Dendritic cell treated with granulocyte-macrophage colony-stimulating factor and Interleukin-4, amounts not matched to agents 40 ng/mL and 50 ng/mL, for 4 days (primary cell): ENCODE data around the gene CARD11.

Experiments
- H3K27ac Mint-ChIP-seq: one replicate; pipeline ENCODE4 v1.8.0; 2022; ENCODE audit warnings: mild to moderate bottlenecking, mixed read lengths
- H3K27me3 Mint-ChIP-seq: one replicate; pipeline ENCODE4 v1.8.0; 2022; ENCODE audit warnings: mild to moderate bottlenecking, mixed read lengths
- H3K36me3 Mint-ChIP-seq: one replicate; pipeline ENCODE4 v1.8.0; 2022; ENCODE audit warnings: low read depth, mixed read lengths
- H3K4me1 Mint-ChIP-seq: one replicate; pipeline ENCODE4 v1.8.0; 2022; ENCODE audit warnings: low read depth, mixed read lengths
- H3K4me3 Mint-ChIP-seq: one replicate; pipeline ENCODE4 v1.8.0; 2022; ENCODE audit warnings: mild to moderate bottlenecking, moderate library complexity, mixed read lengths
- H3K9me3 Mint-ChIP-seq: one replicate; pipeline ENCODE4 v1.8.0; 2022; ENCODE audit warnings: mixed read lengths
- intact Hi-C: fragments of 100-400 bp; cut with micrococcal nuclease; formaldehyde crosslinking; loops from one replicate; pipeline ENCODE4 v1.15.0; 2022

CARD11 gene

GRCh38 chr7:2897023-2897422 is 146.6 kb downstream of the CARD11 start:
- Mint-ChIP-seq H3K27me3 (peaks cover 17% of the 10 kb centered on the region), H3K9me3 (no peaks in the 10 kb centered on the region), H3K27ac (no peak overlapping the region), H3K36me3 (no peaks in the 10 kb centered on the region), H3K4me3 (no peak overlapping the region), H3K4me1 (peaks cover 11% of the 10 kb centered on the region)
- intact Hi-C loops: no loop called here

GRCh38 chr7:2896131-2896530 is 147.5 kb downstream of the CARD11 start:
- peaks cover 17% of the 10 kb centered on the region for H3K27me3 Mint-ChIP-seq
- no peak overlapping the region for H3K4me3 Mint-ChIP-seq
- no peaks in the 10 kb centered on the region for H3K36me3 Mint-ChIP-seq
- intact Hi-C loops: no loop called here
- H3K9me3 Mint-ChIP-seq: no peaks in the 10 kb centered on the region
- H3K4me1 Mint-ChIP-seq: peaks cover 11% of the 10 kb centered on the region
- H3K27ac Mint-ChIP-seq: no peak overlapping the region

- Mint-ChIP-seq H3K4me3 (no peak overlapping the region), H3K9me3 (no peaks in the 10 kb centered on the region), H3K36me3 (no peaks in the 10 kb centered on the region), H3K27ac (no peak overlapping the region), H3K27me3 (peaks cover 20% of the 10 kb centered on the region), H3K4me1 (peaks cover 11% of the 10 kb centered on the region)
- intact Hi-C loops: no loop called here
Observed at GRCh38 chr7:2894118-2894940, 149.3 kb downstream of the CARD11 start.

DNA sequence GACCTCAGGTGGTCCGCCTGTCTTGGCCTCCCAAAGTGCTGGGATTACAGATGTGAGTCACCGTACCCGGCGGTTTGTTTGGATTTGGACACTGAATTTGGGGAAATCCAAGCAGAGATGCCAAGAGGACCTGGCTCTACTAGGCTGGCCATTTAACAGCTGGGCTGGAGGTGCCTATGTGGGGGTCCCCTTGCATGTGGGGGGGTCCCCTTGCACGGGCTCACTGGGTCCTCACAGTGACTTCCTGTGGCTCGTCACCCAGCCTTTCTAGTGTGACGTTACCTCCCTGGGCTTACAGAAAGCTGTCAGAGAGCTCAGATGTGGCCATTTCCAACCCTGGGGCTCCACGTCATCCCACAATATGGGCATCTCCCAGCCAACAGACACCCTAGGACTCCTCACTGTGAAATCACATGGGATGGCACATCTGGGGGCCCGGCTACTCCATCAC is 150.2 kb downstream of the CARD11 start:
- H3K4me3 Mint-ChIP-seq: no peak overlapping the region
- peaks cover 11% of the 10 kb centered on the region for H3K4me1 Mint-ChIP-seq
- H3K9me3 Mint-ChIP-seq: no peaks in the 10 kb centered on the region
- no peak overlapping the region for H3K27ac Mint-ChIP-seq
- H3K27me3 Mint-ChIP-seq: peaks cover 20% of the 10 kb centered on the region
- H3K36me3 Mint-ChIP-seq: no peaks in the 10 kb centered on the region
- intact Hi-C loops: no loop called here

DNA sequence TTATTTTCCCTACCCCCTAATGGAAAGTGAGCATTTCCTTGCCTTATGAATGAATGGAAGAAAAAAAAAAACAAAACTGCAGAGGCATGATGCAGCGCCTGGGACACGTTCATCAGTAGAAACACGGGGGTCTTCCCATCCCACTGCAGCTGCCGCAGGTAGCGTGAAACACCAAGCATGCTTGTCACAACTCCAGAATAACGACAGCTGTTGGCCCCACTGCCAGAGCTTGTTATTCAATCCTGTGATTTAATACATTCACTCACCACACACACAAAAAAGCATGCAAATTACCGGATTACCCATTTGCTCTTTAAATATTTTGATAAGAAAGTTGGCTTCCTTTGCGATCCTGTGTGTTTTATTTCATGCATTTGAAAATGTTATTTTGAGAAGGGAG is 151.1 kb downstream of the CARD11 start:
- intact Hi-C loops: no loop called here
- no peaks in the 10 kb centered on the region for H3K9me3 Mint-ChIP-seq

DNA sequence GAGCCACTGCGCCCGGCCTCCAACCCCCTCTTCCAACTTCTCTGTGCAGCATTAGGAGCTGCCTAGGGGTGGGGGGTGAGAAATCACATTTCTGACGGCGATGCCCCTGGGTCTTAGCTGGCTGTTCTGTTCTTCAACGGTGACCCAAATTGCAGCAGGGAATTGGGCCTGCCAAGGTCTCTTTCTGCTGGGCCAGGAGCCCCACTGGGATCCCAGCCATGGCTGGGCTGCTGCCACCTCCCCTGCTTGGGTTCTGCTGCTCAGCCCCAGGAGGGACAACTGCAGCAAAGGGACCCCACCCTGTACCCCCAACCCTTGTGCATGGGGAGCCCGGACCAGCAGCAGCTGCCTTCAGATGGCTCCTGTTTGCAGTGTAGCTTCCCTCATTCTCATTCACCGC is 155.9 kb downstream of the CARD11 start:
- no peaks in the 10 kb centered on the region for H3K36me3 Mint-ChIP-seq
- no peak overlapping the region for H3K27ac Mint-ChIP-seq
- no peak overlapping the region for H3K4me3 Mint-ChIP-seq
- H3K9me3 Mint-ChIP-seq: no peaks in the 10 kb centered on the region
- H3K4me1 Mint-ChIP-seq: peaks cover 6% of the 10 kb centered on the region
- intact Hi-C loops: loop anchor here (1.0 to 10.0 kb wide), 2 partner anchors 177 to 266 kb away; no protein-coding TSS in a partner anchor
- peaks cover 26% of the 10 kb centered on the region for H3K27me3 Mint-ChIP-seq

More for the DNA sequence above, 151.1 kb downstream of the CARD11 start:
- Mint-ChIP-seq H3K36me3 (no peaks in the 10 kb centered on the region), H3K27me3 (peaks cover 22% of the 10 kb centered on the region), H3K27ac (no peak overlapping the region), H3K4me1 (peaks cover 11% of the 10 kb centered on the region), H3K4me3 (no peak overlapping the region)

GRCh38 chr7:2886900-2887299 is 156.8 kb downstream of the CARD11 start:
- no peaks in the 10 kb centered on the region for H3K9me3 Mint-ChIP-seq
- no peak overlapping the region for H3K4me3 Mint-ChIP-seq
- H3K4me1 Mint-ChIP-seq: peaks cover 6% of the 10 kb centered on the region
- intact Hi-C loops: loop anchor here (1.0 to 10.0 kb wide), 2 partner anchors 178 to 267 kb away; no protein-coding TSS in a partner anchor
- no peak overlapping the region for H3K27ac Mint-ChIP-seq
- peaks cover 33% of the 10 kb centered on the region for H3K27me3 Mint-ChIP-seq
- H3K36me3 Mint-ChIP-seq: no peaks in the 10 kb centered on the region

GRCh38 chr7:2886391-2886790 is 157.3 kb downstream of the CARD11 start:
- Mint-ChIP-seq H3K4me3 (no peak overlapping the region), H3K9me3 (no peaks in the 10 kb centered on the region), H3K27ac (peak overlapping the region; percentile 21), H3K4me1 (peaks cover 6% of the 10 kb centered on the region), H3K36me3 (no peaks in the 10 kb centered on the region), H3K27me3 (peaks cover 35% of the 10 kb centered on the region)
- intact Hi-C loops: loop anchor here (10.0 kb wide), 1 partner anchor 178 kb away; no protein-coding TSS in a partner anchor

GRCh38 chr7:2884161-2884560 is 159.5 kb downstream of the CARD11 start:
- Mint-ChIP-seq H3K9me3 (no peaks in the 10 kb centered on the region), H3K36me3 (no peaks in the 10 kb centered on the region), H3K4me1 (peaks cover 6% of the 10 kb centered on the region), H3K27me3 (peaks cover 37% of the 10 kb centered on the region), H3K4me3 (no peak overlapping the region), H3K27ac (no peak overlapping the region)
- intact Hi-C loops: loop anchor here (10.0 kb wide), 1 partner anchor 181 kb away; no protein-coding TSS in a partner anchor

GRCh38 chr7:2883101-2883500 is 160.6 kb downstream of the CARD11 start:
- H3K4me1 Mint-ChIP-seq: peaks cover 6% of the 10 kb centered on the region
- H3K27me3 Mint-ChIP-seq: peaks cover 44% of the 10 kb centered on the region
- no peaks in the 10 kb centered on the region for H3K36me3 Mint-ChIP-seq
- no peaks in the 10 kb centered on the region for H3K9me3 Mint-ChIP-seq
- intact Hi-C loops: loop anchor here (10.0 kb wide), 1 partner anchor 182 kb away; no protein-coding TSS in a partner anchor
- H3K27ac Mint-ChIP-seq: no peak overlapping the region
- H3K4me3 Mint-ChIP-seq: no peak overlapping the region

GRCh38 chr7:2882111-2882510 is 161.6 kb downstream of the CARD11 start:
- Mint-ChIP-seq H3K9me3 (no peaks in the 10 kb centered on the region), H3K36me3 (no peaks in the 10 kb centered on the region), H3K4me3 (no peak overlapping the region), H3K27me3 (peaks cover 43% of the 10 kb centered on the region), H3K4me1 (peaks cover 4% of the 10 kb centered on the region), H3K27ac (no peak overlapping the region)
- intact Hi-C loops: loop anchor here (10.0 kb wide), 1 partner anchor 183 kb away; no protein-coding TSS in a partner anchor

GRCh38 chr7:2880874-2881533 is 162.7 kb downstream of the CARD11 start:
- Mint-ChIP-seq H3K4me3 (no peak overlapping the region), H3K4me1 (no peaks in the 10 kb centered on the region), H3K27ac (no peak overlapping the region), H3K9me3 (no peaks in the 10 kb centered on the region), H3K36me3 (no peaks in the 10 kb centered on the region), H3K27me3 (peaks cover 42% of the 10 kb centered on the region)
- intact Hi-C loops: loop anchor here (10.0 kb wide), 1 partner anchor 184 kb away; no protein-coding TSS in a partner anchor

GRCh38 chr7:2880051-2880450 is 163.6 kb downstream of the CARD11 start:
- Mint-ChIP-seq H3K9me3 (no peaks in the 10 kb centered on the region), H3K4me1 (no peaks in the 10 kb centered on the region), H3K4me3 (no peak overlapping the region), H3K27ac (no peak overlapping the region), H3K36me3 (no peaks in the 10 kb centered on the region), H3K27me3 (peaks cover 42% of the 10 kb centered on the region)
- intact Hi-C loops: loop anchor here (10.0 kb wide), 1 partner anchor 185 kb away; no protein-coding TSS in a partner anchor

GRCh38 chr7:2879354-2879753 is 164.3 kb downstream of the CARD11 start:
- Mint-ChIP-seq H3K27me3 (peaks cover 47% of the 10 kb centered on the region), H3K36me3 (no peaks in the 10 kb centered on the region), H3K4me1 (no peaks in the 10 kb centered on the region), H3K9me3 (no peaks in the 10 kb centered on the region), H3K27ac (no peak overlapping the region), H3K4me3 (no peak overlapping the region)
- intact Hi-C loops: no loop called here
